Colonic mucosa (tissue), 4 donors: Measurements from ENCODE around the gene XPO6. TPM values are rescaled to one million over a fixed set of nuclear protein-coding genes. Genes with fewer than 3 reads are reported as not detected.

Source experiments
- DNase-seq: peaks from one replicate; pipeline ENCODE4 v3.0.0-alpha.2; 2020
- H3K27ac ChIP-seq: fragments of 200-600 bp; one replicate; pipeline ENCODE4 v1.8.0; 2021
- H3K27me3 ChIP-seq: fragments of 200-600 bp; one replicate; pipeline ENCODE4 v1.8.0; 2021
- H3K36me3 ChIP-seq: fragments of 200-600 bp; one replicate; pipeline ENCODE4 v1.8.0; 2021
- H3K4me1 ChIP-seq: fragments of 200-600 bp; one replicate; pipeline ENCODE4 v1.8.0; 2021; ENCODE audit warnings: mild to moderate bottlenecking
- H3K4me3 ChIP-seq: fragments of 200-600 bp; one replicate; pipeline ENCODE4 v1.8.0; 2021
- H3K9ac ChIP-seq, 2 donors: one replicate each; pipeline ENCODE4 v1.7.0; 2013; ENCODE audit warnings: control low read depth in 2 of 2, low read depth in 2 of 2, low read length in 2 of 2
- H3K9me3 ChIP-seq: fragments of 200-600 bp; one replicate; pipeline ENCODE4 v1.8.0; 2021
- CTCF ChIP-seq: fragments of 200-600 bp; IDR thresholded peaks from one replicate; pipeline ENCODE4 v1.8.0; 2022; ENCODE audit warnings: antibody characterized with exemption, mild to moderate bottlenecking
- intact Hi-C: fragments of 100-400 bp; cut with DNase I; formaldehyde crosslinking; loops from one replicate; pipeline ENCODE4 v1.14.1; 2022
- total RNA-seq, 2 donors: library from RNA; stranded (reverse); fragmentation: NEBNext Ultra II Directional in 1 of 2; extraction: Animal tissue kit (Norgen Biotek cat#: 25700) in 1 of 2; gene quantifications; one replicate each; pipeline ENCODE4 v1.2.1, GENCODE V29; 2021
- donor health status: healthy.
- donor health status: DM: no; HTN: no; CAD: no.
- donor health status: DM: no; HTN: no; CAD: no.

The XPO6 gene
- total RNA-seq, 2 donors from 2014 or later: 77.0 to 144 TPM

GRCh38 chr16:28196387-28196987 lies 15.3 kb downstream of the XPO6 start:
- Histone ChIP-seq H3K4me3 (no peak overlapping the region), H3K4me1 (peaks cover 7% of the 10 kb centered on the region), H3K36me3 (no peaks in the 10 kb centered on the region), H3K27me3 (no peaks in the 10 kb centered on the region), H3K9me3 (no peaks in the 10 kb centered on the region), H3K9ac (no peak overlapping the region), H3K27ac (no peak overlapping the region)
- TF ChIP-seq CTCF: no peak
- intact Hi-C loops: loop anchor here (10.0 kb wide), 1 partner anchor 72 kb away; no protein-coding TSS in a partner anchor
- no peak for DNase-seq

GRCh38 chr16:28195859-28196258 lies 15.9 kb downstream of the XPO6 start:
- H3K4me1 ChIP-seq: peaks cover 7% of the 10 kb centered on the region
- no peak overlapping the region for H3K4me3 ChIP-seq
- H3K9me3 ChIP-seq: no peaks in the 10 kb centered on the region
- no peak for TF ChIP-seq CTCF
- H3K36me3 ChIP-seq: no peaks in the 10 kb centered on the region
- intact Hi-C loops: loop anchor here (10.0 kb wide), 1 partner anchor 71 kb away; no protein-coding TSS in a partner anchor
- no peak overlapping the region for H3K27ac ChIP-seq
- H3K9ac ChIP-seq: no peak overlapping the region
- no peak for DNase-seq
- H3K27me3 ChIP-seq: no peaks in the 10 kb centered on the region

- H3K4me3 ChIP-seq: no peak overlapping the region
- H3K9me3 ChIP-seq: no peaks in the 10 kb centered on the region
- intact Hi-C loops: loop anchor here (10.0 kb wide), 1 partner anchor 69 kb away; no protein-coding TSS in a partner anchor
- H3K27ac ChIP-seq: peak overlapping the region; percentile 48
- H3K27me3 ChIP-seq: no peaks in the 10 kb centered on the region
- H3K36me3 ChIP-seq: no peaks in the 10 kb centered on the region
- no peak for TF ChIP-seq CTCF
- peak overlapping the region in 1 of 2 donors; percentile 34 for H3K9ac ChIP-seq
- no peak for DNase-seq
- peaks cover 7% of the 10 kb centered on the region for H3K4me1 ChIP-seq
Measured at GRCh38 chr16:28193530-28194423, 18.0 kb downstream of the XPO6 start.

GRCh38 chr16:28192806-28193529 lies 18.8 kb downstream of the XPO6 start:
- H3K27me3 ChIP-seq: no peaks in the 10 kb centered on the region
- DNase-seq: peak; percentile 28
- peaks cover 7% of the 10 kb centered on the region for H3K4me1 ChIP-seq
- H3K4me3 ChIP-seq: no peak overlapping the region
- no peak overlapping the region for H3K9ac ChIP-seq
- H3K27ac ChIP-seq: peak overlapping the region; percentile 48
- TF ChIP-seq CTCF: no peak
- H3K9me3 ChIP-seq: no peaks in the 10 kb centered on the region
- H3K36me3 ChIP-seq: no peaks in the 10 kb centered on the region
- intact Hi-C loops: loop anchor here (10.0 kb wide), 1 partner anchor 68 kb away; no protein-coding TSS in a partner anchor

GRCh38 chr16:28191364-28191960 lies 20.3 kb downstream of the XPO6 start:
- Histone ChIP-seq H3K36me3 (no peaks in the 10 kb centered on the region), H3K27me3 (no peaks in the 10 kb centered on the region), H3K9me3 (no peaks in the 10 kb centered on the region), H3K4me3 (no peak overlapping the region), H3K27ac (no peak overlapping the region), H3K9ac (no peak overlapping the region), H3K4me1 (peaks cover 7% of the 10 kb centered on the region)
- DNase-seq: no peak
- no peak for TF ChIP-seq CTCF
- intact Hi-C loops: loop anchor here (10.0 kb wide), 1 partner anchor 67 kb away; no protein-coding TSS in a partner anchor
